Stomach (tissue), 4 donors: Measurements from ENCODE around the gene PCBD1.

ENCODE experiments used
- CTCF ChIP-seq, 7 experiments: fragments of 450-650 bp in 4 of 7; fragments of 200-600 bp in 3 of 7; sonication (generic) in 3 of 7; IDR thresholded peaks; one replicate each; pipeline ENCODE4 v1.5.1; 2016 to 2019; ENCODE audit warnings: antibody characterized with exemption in 7 of 7, control low read depth in 2 of 7, mild to moderate bottlenecking in 1 of 7
- EP300 ChIP-seq: sonication (generic); formaldehyde crosslinking; IDR thresholded peaks from one replicate; pipeline ENCODE4 v1.6.1; 2017; ENCODE audit warnings: antibody characterized with exemption
- POLR2A ChIP-seq, 4 donors: fragments of 450-650 bp; IDR thresholded peaks; one replicate each; pipeline ENCODE4 v1.6.1; 2016; ENCODE audit warnings: antibody characterized with exemption in 4 of 4, control low read depth in 2 of 4, mild to moderate bottlenecking in 1 of 4, moderate library complexity in 1 of 4
- POLR2AphosphoS5 ChIP-seq, 3 donors: sonication (generic); formaldehyde crosslinking; IDR thresholded peaks; one replicate each; pipeline ENCODE4 v1.6.1; 2016; ENCODE audit warnings: antibody characterized with exemption in 3 of 3

- TF ChIP-seq CTCF (IDR thresholded peaks at IDR 0.05) (no peak), POLR2A (IDR thresholded peaks at IDR 0.05) (no peak), EP300 (no peak), POLR2AphosphoS5 (IDR thresholded peaks at IDR 0.05) (no peak)
Measured at GRCh38 chr10:70917635-70918034, 29.3 kb upstream of the PCBD1 start.
